NCI-H128 (cell line): ENCODE results near the gene POU2F1.

Experiments
- DNase-seq: peaks from one replicate; lab custom pipeline; 2025; ENCODE audit not compliant: unreplicated experiment; lab: John Stamatoyannopoulos, UW

POU2F1 gene

GRCh38 chr1:167439301-167439988 is 218.8 kb downstream of the POU2F1 start:
- peak; percentile 46 for DNase-seq

- no peak for DNase-seq
Observed at GRCh38 chr1:167440345-167440744, 219.7 kb downstream of the POU2F1 start.

- DNase-seq: no peak
Observed at GRCh38 chr1:167440776-167441175, 220.1 kb downstream of the POU2F1 start.

GRCh38 chr1:167441222-167441621 is 220.5 kb downstream of the POU2F1 start:
- DNase-seq: no peak

GRCh38 chr1:167442142-167442848 is 221.6 kb downstream of the POU2F1 start:
- DNase-seq: peak; percentile 60

- DNase-seq: no peak
Observed at GRCh38 chr1:167442854-167443565, 222.3 kb downstream of the POU2F1 start.

GRCh38 chr1:167443757-167444156 is 223.1 kb downstream of the POU2F1 start:
- no peak for DNase-seq

- no peak for DNase-seq
Observed at GRCh38 chr1:167446966-167447365, 226.3 kb downstream of the POU2F1 start.

GRCh38 chr1:167447521-167448136 is 226.9 kb downstream of the POU2F1 start:
- no peak for DNase-seq

- DNase-seq: no peak
Observed at GRCh38 chr1:167450843-167451242, 230.2 kb downstream of the POU2F1 start.

- DNase-seq: no peak
Observed at GRCh38 chr1:167452483-167452882, 231.8 kb downstream of the POU2F1 start.

GRCh38 chr1:167453123-167453522 is 232.4 kb downstream of the POU2F1 start:
- no peak for DNase-seq

- no peak for DNase-seq
Observed at GRCh38 chr1:167454304-167454893, 233.7 kb downstream of the POU2F1 start.

- DNase-seq: peak; percentile 25
Observed at GRCh38 chr1:167454894-167455785, 234.5 kb downstream of the POU2F1 start.

GRCh38 chr1:167455786-167456446 is 235.2 kb downstream of the POU2F1 start:
- DNase-seq: no peak

- no peak for DNase-seq
Observed at GRCh38 chr1:167456524-167456923, 235.8 kb downstream of the POU2F1 start.

GRCh38 chr1:167456926-167457325 is 236.2 kb downstream of the POU2F1 start:
- no peak for DNase-seq

GRCh38 chr1:167457936-167458584 is 237.4 kb downstream of the POU2F1 start:
- DNase-seq: no peak

GRCh38 chr1:167460836-167461235 is 240.2 kb downstream of the POU2F1 start:
- no peak for DNase-seq
